Natural killer cell treated with Interleukin-12 subunit alpha and Interleukin-12 subunit beta and Interleukin-15 and Interleukin-18, amount 100 ng/mL, for 72 hours (primary cell): Measurements from ENCODE around the gene OR10G4. TPM values are rescaled to one million over a fixed set of nuclear protein-coding genes. Genes with fewer than 3 reads are reported as not detected.
"Not testable (repeated sequence)": the region's sequence is repeated elsewhere in the genome, so short reads cannot be mapped to it uniquely, and the experiment has no call there.

Experiments used
- ATAC-seq, 2 donors: fragments of 150-1000 bp; cut with Tn5 transposase in 1 of 2; sonication (Bioruptor Pico), chemical (Tn5 transposase) in 1 of 2; 2 replicates each; pipeline ENCODE4 v1.10.0; 2021
- DNase-seq: peaks from one replicate; pipeline ENCODE4 v3.0.0; 2022; ENCODE audit warnings: low spot score
- H3K27ac Mint-ChIP-seq, 2 donors: 1 replicate in 1 of 2; 2 replicates in 1 of 2; pipeline ENCODE4 v1.8.0; 2022; ENCODE audit warnings: mixed read lengths in 2 of 2, mild to moderate bottlenecking in 1 of 2, moderate library complexity in 1 of 2
- H3K27me3 Mint-ChIP-seq, 2 donors: 1 replicate in 1 of 2; 2 replicates in 1 of 2; pipeline ENCODE4 v1.8.0; 2022; ENCODE audit warnings: mixed read lengths in 2 of 2
- H3K36me3 Mint-ChIP-seq: one replicate; pipeline ENCODE4 v1.8.0; 2022; ENCODE audit warnings: mixed read lengths
- H3K4me1 Mint-ChIP-seq, 2 donors: 1 replicate in 1 of 2; 2 replicates in 1 of 2; pipeline ENCODE4 v1.8.0; 2022; ENCODE audit warnings: low read depth in 2 of 2, mixed read lengths in 2 of 2, mild to moderate bottlenecking in 1 of 2
- H3K4me3 Mint-ChIP-seq: one replicate; pipeline ENCODE4 v1.8.0; 2022; ENCODE audit warnings: mixed read lengths
- H3K9me3 Mint-ChIP-seq: 2 replicates; pipeline ENCODE4 v1.8.0; 2022; ENCODE audit warnings: mixed read lengths
- total RNA-seq, 2 donors: library from RNA; stranded (reverse); gene quantifications; one replicate each; pipeline ENCODE4 v1.2.3, GENCODE V29; 2022

The OR10G4 gene
- total RNA-seq, result not detected

- H3K9me3 Mint-ChIP-seq, result no peaks in the 10 kb centered on the region
- H3K4me3 Mint-ChIP-seq, result no peak within 1 kb of the TSS
- ATAC-seq, result no peak
- H3K27me3 Mint-ChIP-seq, result peaks cover 0 to 2% of the 10 kb centered on the region in 2 donors
- no peak within 1 kb of the TSS for H3K27ac Mint-ChIP-seq
- no peak for DNase-seq
- no peaks in the 10 kb centered on the region for H3K4me1 Mint-ChIP-seq
- H3K36me3 Mint-ChIP-seq, result no peaks in the 10 kb centered on the region
Measured at GRCh38 chr11:124012697-124013096, at the start of gene OR10G4. Gene OR10G4 (plus strand): TSS chr11:124012997. CDS start chr11:124015575, 2,578 bp downstream.

DNA sequence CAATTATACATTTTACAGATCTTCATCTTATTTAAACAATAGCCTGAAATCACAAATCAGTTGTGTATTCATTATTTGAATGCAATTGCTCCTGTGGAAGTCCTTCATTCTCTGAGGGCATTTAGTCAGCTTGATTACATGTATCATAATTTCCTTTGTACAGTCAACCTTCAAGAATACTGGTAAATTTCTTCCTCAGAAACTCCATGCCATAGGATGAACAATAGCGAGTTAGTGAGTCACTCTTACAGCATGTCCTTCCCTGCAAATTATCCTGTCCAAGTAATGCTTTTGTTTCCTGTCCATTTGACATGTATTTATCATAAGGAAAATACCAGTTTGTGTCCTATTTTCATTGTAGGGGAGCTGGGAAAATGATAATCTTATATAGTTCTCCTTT is 39.0 kb upstream of the OR10G4 start:
- Mint-ChIP-seq H3K4me3 (no peak overlapping the region), H3K27ac (no peak overlapping the region), H3K27me3 (peaks cover 3 to 7% of the 10 kb centered on the region in 2 donors), H3K9me3 (peaks cover 10% of the 10 kb centered on the region), H3K4me1 (no peaks in the 10 kb centered on the region), H3K36me3 (no peaks in the 10 kb centered on the region)
- ATAC-seq (no peak), DNase-seq (no peak)

GRCh38 chr11:123976770-123977560 is 35.8 kb upstream of the OR10G4 start:
- peaks cover 0 to 3% of the 10 kb centered on the region in 2 donors for H3K27me3 Mint-ChIP-seq
- no peak for DNase-seq
- H3K36me3 Mint-ChIP-seq, result no peaks in the 10 kb centered on the region
- peaks cover 11% of the 10 kb centered on the region for H3K9me3 Mint-ChIP-seq
- no peaks in the 10 kb centered on the region for H3K4me1 Mint-ChIP-seq
- peak; percentile 20 to 51 for ATAC-seq
- H3K4me3 Mint-ChIP-seq, result no peak overlapping the region
- H3K27ac Mint-ChIP-seq, result no peak overlapping the region

DNA sequence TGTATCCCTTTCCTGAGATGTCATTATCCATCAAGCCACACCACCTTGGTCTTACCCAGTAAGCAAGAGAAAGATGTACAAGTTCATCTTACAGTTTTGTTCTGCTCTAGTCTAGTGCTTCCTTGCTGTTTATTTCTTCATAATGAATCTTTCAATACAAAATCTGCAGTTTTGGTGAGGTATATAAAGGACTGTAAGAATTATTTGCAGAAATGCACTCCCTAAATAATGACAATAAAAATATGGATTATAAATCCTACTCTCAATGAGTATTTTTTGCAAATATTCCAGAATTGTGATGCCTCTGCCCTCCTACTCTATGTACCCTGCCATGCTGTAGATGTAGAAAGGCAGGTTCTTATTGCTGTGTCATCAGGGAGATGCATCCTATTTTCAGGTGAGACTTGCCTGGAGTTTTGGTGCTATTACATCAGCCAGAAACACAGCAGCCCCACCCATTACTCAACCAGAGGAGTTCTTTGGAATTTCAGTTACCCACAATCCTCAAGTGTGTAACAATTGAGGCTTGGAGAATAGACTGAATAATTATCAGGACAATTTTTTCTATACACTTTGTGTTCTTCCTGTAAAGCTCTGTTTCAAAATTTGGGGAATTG is 35.0 kb upstream of the OR10G4 start, which contains the start of gene OR10S1:
OR10S1 (minus strand) TSS at position 51 of the 617 bp plus-strand sequence. CDS start 117 bp downstream, outside the sequence.
- H3K36me3 Mint-ChIP-seq, result no peaks in the 10 kb centered on the region
- peaks cover 0 to 3% of the 10 kb centered on the region in 2 donors for H3K27me3 Mint-ChIP-seq
- no peak within 1 kb of the TSS for H3K27ac Mint-ChIP-seq
- ATAC-seq (no peak), DNase-seq (no peak)
- no peak within 1 kb of the TSS for H3K4me3 Mint-ChIP-seq
- H3K4me1 Mint-ChIP-seq, result no peaks in the 10 kb centered on the region
- H3K9me3 Mint-ChIP-seq, result peaks cover 18% of the 10 kb centered on the region

GRCh38 chr11:123979311-123979710 is 33.5 kb upstream of the OR10G4 start:
- no peak for DNase-seq
- peaks cover 28% of the 10 kb centered on the region for H3K9me3 Mint-ChIP-seq

GRCh38 chr11:123995119-123995518 is 17.7 kb upstream of the OR10G4 start, which contains the start of gene OR10G6:
Gene OR10G6 (minus strand): TSS chr11:123995161. CDS start chr11:123995161, 0 bp downstream.
- Mint-ChIP-seq H3K27me3 (no peaks in the 10 kb centered on the region), H3K36me3 (no peaks in the 10 kb centered on the region), H3K27ac (no peak within 1 kb of the TSS), H3K9me3 (no peaks in the 10 kb centered on the region), H3K4me3 (no peak within 1 kb of the TSS), H3K4me1 (no peaks in the 10 kb centered on the region)
- DNase-seq (no peak), ATAC-seq (no peak)

More at GRCh38 chr11:123979311-123979710, 33.5 kb upstream of the OR10G4 start:
- Mint-ChIP-seq H3K27me3 (peaks cover 3 to 6% of the 10 kb centered on the region in 2 donors), H3K4me3 (no peak overlapping the region), H3K4me1 (no peaks in the 10 kb centered on the region), H3K36me3 (no peaks in the 10 kb centered on the region), H3K27ac (no peak overlapping the region)
- ATAC-seq, result no peak

DNA sequence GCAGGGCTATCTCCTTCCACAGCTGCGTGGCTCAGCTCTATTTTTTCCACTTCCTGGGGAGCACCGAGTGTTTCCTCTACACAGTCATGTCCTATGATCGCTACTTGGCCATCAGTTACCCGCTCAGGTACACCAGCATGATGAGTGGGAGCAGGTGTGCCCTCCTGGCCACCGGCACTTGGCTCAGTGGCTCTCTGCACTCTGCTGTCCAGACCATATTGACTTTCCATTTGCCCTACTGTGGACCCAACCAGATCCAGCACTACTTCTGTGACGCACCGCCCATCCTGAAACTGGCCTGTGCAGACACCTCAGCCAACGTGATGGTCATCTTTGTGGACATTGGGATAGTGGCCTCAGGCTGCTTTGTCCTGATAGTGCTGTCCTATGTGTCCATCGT is 3.0 kb downstream of the OR10G4 start:
- not testable (repeated sequence) for H3K27me3 Mint-ChIP-seq, H3K4me3 Mint-ChIP-seq, H3K36me3 Mint-ChIP-seq, DNase-seq, H3K4me1 Mint-ChIP-seq, H3K9me3 Mint-ChIP-seq, H3K27ac Mint-ChIP-seq
- peak in 1 of 2 donors; percentile 53 for ATAC-seq

GRCh38 chr11:124026498-124026897 is 13.7 kb downstream of the OR10G4 start, which contains the start of gene OR10G8:
Gene OR10G8 (plus strand): TSS chr11:124026798. CDS start chr11:124029623, 2,825 bp downstream.
- peaks cover 2% of the 10 kb centered on the region for H3K9me3 Mint-ChIP-seq
- no peak within 1 kb of the TSS for H3K4me3 Mint-ChIP-seq
- H3K27me3 Mint-ChIP-seq, result peaks cover 0 to 2% of the 10 kb centered on the region in 2 donors
- no peak for DNase-seq
- H3K36me3 Mint-ChIP-seq, result no peaks in the 10 kb centered on the region
- H3K27ac Mint-ChIP-seq, result no peak within 1 kb of the TSS
- no peaks in the 10 kb centered on the region for H3K4me1 Mint-ChIP-seq
- ATAC-seq, result no peak

DNA sequence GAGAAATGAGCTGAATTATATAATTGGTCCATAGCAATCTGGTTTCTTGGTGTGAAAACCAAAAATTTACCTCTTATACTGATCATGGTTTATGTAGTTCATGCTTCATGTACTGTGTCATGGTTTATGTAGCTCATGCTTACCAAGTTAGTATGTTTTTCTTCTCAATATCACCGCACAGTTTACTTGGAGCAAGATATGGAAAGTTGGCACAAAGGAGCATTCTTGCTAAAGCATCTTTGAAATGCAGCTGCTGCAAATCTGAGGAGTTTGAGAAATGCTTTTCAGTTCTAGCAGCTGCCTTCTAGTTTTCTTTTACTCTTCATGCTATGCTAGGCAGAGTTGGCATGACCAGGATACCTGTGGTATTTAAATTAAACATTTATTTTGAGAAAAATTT is 23.9 kb downstream of the OR10G4 start:
- no peak overlapping the region for H3K27ac Mint-ChIP-seq
- peaks cover 0 to 8% of the 10 kb centered on the region in 2 donors for H3K27me3 Mint-ChIP-seq
- no peaks in the 10 kb centered on the region for H3K4me1 Mint-ChIP-seq
- no peak overlapping the region for H3K4me3 Mint-ChIP-seq
- ATAC-seq (no peak), DNase-seq (no peak)
- H3K9me3 Mint-ChIP-seq, result peaks cover 3% of the 10 kb centered on the region
- no peaks in the 10 kb centered on the region for H3K36me3 Mint-ChIP-seq

DNA sequence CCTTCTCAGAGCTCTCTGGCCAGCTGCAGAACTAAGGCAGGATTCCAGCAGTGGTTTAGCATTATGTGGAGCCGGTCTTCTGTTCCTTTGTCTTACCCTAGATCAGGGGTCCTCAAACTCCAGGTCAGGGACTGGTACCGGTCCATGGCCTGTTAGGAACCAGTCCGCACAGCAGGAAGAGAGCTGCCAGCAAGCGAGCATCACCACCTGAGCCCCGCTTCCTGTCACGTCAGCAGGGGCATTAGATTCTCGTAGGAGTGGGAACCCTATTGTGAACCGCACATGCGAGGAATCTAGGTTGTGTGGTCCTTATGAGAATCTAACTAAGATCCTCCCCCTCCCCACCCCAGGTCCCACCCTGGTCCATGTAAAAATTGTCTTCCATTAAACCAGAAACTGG is 26.8 kb downstream of the OR10G4 start:
- DNase-seq (no peak), ATAC-seq (no peak)
- H3K4me3 Mint-ChIP-seq, result no peak overlapping the region
- H3K9me3 Mint-ChIP-seq, result peaks cover 3% of the 10 kb centered on the region
- H3K27ac Mint-ChIP-seq, result no peak overlapping the region
- H3K27me3 Mint-ChIP-seq, result peaks cover 0 to 8% of the 10 kb centered on the region in 2 donors
- H3K36me3 Mint-ChIP-seq, result no peaks in the 10 kb centered on the region
- no peaks in the 10 kb centered on the region for H3K4me1 Mint-ChIP-seq

DNA sequence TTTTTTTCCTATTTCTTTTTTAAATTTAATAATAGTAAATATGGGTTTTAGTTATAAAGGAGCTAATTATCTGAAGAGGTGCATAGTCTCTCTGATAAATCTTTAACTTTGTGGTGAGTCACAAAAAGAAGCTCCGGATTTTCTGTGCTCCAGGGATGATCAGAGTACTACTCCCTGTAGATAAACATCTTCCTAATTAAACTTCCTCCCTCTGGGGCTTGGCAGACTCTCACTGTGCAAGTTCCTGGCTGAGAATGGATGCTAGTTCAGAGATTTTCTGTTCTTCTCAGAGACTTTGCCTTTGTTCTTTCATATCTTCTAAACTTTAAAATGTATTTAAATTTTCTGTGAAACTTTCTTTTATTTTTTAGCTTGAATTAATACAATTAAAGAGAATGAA is 28.5 kb downstream of the OR10G4 start, which contains the start of gene OR10G7:
OR10G7 (minus strand) TSS at position 72 of the 400 bp plus-strand sequence. CDS start 2,324 bp downstream, outside the sequence.
- H3K27me3 Mint-ChIP-seq, result peaks cover under 1 to 3% of the 10 kb centered on the region in 2 donors
- no peak for ATAC-seq

DNA sequence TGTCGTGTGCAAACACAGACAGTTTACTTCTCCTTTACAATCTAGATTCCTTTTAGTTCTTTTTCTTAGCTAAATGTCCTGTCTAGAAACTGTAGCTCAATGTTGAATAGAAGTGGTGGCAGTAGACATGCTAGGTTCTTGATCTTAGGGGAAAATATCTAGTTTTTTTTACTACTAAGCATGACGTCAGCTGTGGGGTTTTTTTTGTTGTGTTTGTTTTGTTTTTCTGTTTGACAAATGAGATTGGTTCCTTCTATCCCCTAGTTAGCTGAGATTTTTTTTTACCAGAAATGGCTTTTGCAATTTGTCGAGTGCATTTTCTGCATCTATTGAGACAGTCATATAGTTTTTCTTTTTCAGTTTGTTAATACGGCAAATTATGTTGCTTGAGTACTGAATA is 30.6 kb downstream of the OR10G4 start:
- DNase-seq (no peak), ATAC-seq (no peak)
- Mint-ChIP-seq H3K27me3 (peaks cover 4 to 18% of the 10 kb centered on the region in 2 donors), H3K36me3 (no peaks in the 10 kb centered on the region), H3K27ac (no peak overlapping the region), H3K4me3 (no peak overlapping the region), H3K4me1 (no peaks in the 10 kb centered on the region), H3K9me3 (peaks cover 3% of the 10 kb centered on the region)

More for the DNA sequence above, 28.5 kb downstream of the OR10G4 start, which contains the start of gene OR10G7:
- Mint-ChIP-seq H3K9me3 (peaks cover 3% of the 10 kb centered on the region), H3K27ac (no peak within 1 kb of the TSS), H3K4me1 (no peaks in the 10 kb centered on the region), H3K4me3 (no peak within 1 kb of the TSS), H3K36me3 (no peaks in the 10 kb centered on the region)
- DNase-seq, result no peak

DNA sequence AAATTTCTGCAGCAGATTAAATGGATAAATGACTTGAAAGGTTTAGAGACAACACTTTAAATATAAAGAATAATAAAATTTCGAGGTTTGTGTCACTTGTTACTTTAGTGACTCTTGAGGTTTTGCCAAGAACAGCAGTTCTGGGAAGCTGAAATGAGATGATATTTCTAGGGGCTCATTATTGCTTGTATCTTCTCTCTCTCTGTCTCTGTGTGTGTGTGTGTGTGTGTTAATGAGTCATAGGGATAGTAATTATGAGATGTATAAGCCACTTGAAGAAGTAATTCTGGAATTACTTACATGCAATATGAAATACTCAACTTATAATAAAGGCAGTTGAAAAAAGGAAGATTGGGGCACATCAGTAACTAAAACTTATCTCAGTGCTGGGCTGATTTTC is 38.0 kb downstream of the OR10G4 start:
- Mint-ChIP-seq H3K9me3 (no peaks in the 10 kb centered on the region), H3K36me3 (no peaks in the 10 kb centered on the region), H3K27ac (no peak overlapping the region), H3K4me3 (no peak overlapping the region), H3K27me3 (peaks cover 4 to 35% of the 10 kb centered on the region in 2 donors), H3K4me1 (no peaks in the 10 kb centered on the region)
- peak in 1 of 2 donors; percentile 68 for ATAC-seq
- no peak for DNase-seq

DNA sequence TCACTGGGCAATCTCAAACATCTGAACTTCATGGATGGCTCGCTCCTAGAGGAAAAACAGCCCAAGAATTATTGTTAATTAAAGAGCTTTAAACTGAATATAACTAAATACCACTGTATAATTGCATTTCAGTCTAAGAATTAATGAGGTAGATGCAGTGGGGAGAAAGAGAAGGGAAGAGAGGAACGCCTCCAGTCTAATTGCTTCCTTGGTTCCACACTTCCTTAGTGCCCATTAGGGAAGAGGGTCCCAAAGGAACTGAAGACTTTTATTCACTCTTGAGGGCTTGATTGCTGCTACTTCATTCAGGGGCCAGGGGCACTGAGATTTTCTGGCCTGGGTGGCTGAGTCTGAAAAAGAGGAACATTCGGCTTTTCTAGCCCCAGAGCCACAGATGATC is 40.2 kb downstream of the OR10G4 start:
- Mint-ChIP-seq H3K27me3 (peaks cover 2 to 22% of the 10 kb centered on the region in 2 donors), H3K4me1 (no peaks in the 10 kb centered on the region), H3K27ac (no peak overlapping the region), H3K36me3 (no peaks in the 10 kb centered on the region), H3K9me3 (no peaks in the 10 kb centered on the region), H3K4me3 (no peak overlapping the region)
- ATAC-seq (no peak), DNase-seq (no peak)
